ENCODE data around the gene STC2. TPM values are rescaled to one million over a fixed set of nuclear protein-coding genes. Genes with fewer than 3 reads are reported as not detected.

Gene STC2
- total RNA-seq, 1 experiment from 2014 or later: 57.0 TPM

DNA sequence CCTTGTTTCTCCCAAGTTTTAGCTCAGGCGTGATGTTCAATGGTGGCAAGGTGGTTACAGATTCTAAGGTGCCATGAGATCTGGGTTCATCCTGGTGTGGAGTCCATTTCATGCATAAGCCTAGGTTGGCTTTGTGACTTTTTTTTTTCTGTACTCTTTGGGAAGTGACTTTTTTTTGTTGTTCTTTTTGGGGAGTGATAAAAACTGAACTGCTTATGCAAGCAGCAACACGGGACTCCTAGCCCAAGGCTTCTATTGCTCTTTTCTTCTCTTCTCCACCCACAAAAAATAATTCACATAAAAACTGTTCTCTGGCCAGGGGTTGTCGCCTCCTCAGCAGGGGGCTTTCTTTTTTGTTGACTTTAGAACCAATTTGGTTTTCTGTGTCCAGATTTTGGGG lies 15.4 kb downstream of the STC2 start (continued):
- TF ChIP-seq, protein P1, sequence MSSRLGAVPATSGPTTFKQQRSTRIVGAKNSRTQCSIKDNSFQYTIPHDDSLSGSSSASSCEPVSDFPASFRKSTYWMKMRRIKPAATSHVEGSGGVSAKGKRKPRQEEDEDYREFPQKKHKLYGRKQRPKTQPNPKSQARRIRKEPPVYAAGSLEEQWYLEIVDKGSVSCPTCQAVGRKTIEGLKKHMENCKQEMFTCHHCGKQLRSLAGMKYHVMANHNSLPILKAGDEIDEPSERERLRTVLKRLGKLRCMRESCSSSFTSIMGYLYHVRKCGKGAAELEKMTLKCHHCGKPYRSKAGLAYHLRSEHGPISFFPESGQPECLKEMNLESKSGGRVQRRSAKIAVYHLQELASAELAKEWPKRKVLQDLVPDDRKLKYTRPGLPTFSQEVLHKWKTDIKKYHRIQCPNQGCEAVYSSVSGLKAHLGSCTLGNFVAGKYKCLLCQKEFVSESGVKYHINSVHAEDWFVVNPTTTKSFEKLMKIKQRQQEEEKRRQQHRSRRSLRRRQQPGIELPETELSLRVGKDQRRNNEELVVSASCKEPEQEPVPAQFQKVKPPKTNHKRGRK (CRISPR knock-in tag; IDR thresholded peaks at IDR 0.05; ENCODE audit: borderline replicate concordance): no peak
- TF ChIP-seq, protein P2, sequence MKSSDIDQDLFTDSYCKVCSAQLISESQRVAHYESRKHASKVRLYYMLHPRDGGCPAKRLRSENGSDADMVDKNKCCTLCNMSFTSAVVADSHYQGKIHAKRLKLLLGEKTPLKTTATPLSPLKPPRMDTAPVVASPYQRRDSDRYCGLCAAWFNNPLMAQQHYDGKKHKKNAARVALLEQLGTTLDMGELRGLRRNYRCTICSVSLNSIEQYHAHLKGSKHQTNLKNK (CRISPR knock-in tag; IDR thresholded peaks at IDR 0.05): no peak
- TF ChIP-seq HMGA2 (CRISPR knock-in tag; IDR thresholded peaks at IDR 0.05): no peak

DNA sequence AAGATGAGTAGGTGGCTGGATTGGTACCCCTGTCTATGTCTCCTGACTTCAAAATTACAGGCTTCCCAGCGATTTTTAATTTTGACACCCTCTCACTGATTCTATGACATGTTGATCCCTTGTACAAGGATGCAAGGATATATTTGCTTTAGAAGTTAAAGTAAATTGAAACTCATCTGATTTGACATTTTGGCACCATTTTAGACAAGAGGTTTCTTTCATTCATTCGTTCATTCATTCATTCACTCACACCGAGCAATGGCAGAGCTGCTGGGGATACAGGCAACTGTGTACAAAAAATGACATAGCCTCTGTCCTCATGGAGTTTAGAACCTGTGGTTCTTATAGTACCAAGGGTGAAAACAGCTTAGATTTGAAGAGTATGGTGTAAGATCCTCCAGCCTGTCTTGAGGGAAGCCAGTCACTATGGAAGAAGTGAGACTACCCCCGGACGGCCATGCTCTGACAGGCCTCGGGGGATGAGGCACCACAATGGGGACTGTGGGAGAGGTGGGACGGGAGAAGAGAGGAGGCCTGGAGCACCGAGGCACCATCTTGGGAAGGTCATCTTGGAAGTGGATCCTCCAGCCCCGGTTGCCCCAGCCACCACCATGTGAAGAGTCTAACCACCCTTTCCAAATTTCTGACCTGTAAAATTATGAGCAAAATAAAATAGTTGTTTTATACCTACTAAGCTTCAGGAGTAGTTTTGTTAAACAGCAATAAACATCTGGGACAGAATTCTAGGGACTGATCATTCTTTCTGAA lies 16.2 kb downstream of the STC2 start:
- no peak overlapping the region for H3K4me3 Mint-ChIP-seq
- ATAC-seq: no peak
- ChIA-PET POLR2A (interaction anchor here (5.5 kb wide), 1 partner anchor 17 kb away, joined by 79 read pairs; the partner anchor contains the start of gene STC2), CTCF (interaction anchor here (1.0 to 6.5 kb wide), 5 partner anchors 8 to 20 kb away, joined by 3 to 37 read pairs (median 4); no protein-coding TSS in a partner anchor)
- H3K27ac Mint-ChIP-seq: no peak overlapping the region
- H3K9me3 Mint-ChIP-seq: peaks cover 20% of the 10 kb centered on the region
- H3K27me3 Mint-ChIP-seq (ENCODE audit: low read depth): peaks cover 47% of the 10 kb centered on the region
- H3K36me3 Mint-ChIP-seq: peaks cover 17% of the 10 kb centered on the region
- peaks cover 29% of the 10 kb centered on the region for H3K4me1 Mint-ChIP-seq
- no peak for DNase-seq (ENCODE audit: low spot score)
- TF ChIP-seq, protein P3, sequence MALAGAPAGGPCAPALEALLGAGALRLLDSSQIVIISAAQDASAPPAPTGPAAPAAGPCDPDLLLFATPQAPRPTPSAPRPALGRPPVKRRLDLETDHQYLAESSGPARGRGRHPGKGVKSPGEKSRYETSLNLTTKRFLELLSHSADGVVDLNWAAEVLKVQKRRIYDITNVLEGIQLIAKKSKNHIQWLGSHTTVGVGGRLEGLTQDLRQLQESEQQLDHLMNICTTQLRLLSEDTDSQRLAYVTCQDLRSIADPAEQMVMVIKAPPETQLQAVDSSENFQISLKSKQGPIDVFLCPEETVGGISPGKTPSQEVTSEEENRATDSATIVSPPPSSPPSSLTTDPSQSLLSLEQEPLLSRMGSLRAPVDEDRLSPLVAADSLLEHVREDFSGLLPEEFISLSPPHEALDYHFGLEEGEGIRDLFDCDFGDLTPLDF (CRISPR knock-in tag; IDR thresholded peaks at IDR 0.05): no peak
- TF ChIP-seq, protein P4, sequence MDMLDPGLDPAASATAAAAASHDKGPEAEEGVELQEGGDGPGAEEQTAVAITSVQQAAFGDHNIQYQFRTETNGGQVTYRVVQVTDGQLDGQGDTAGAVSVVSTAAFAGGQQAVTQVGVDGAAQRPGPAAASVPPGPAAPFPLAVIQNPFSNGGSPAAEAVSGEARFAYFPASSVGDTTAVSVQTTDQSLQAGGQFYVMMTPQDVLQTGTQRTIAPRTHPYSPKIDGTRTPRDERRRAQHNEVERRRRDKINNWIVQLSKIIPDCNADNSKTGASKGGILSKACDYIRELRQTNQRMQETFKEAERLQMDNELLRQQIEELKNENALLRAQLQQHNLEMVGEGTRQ (CRISPR knock-in tag; IDR thresholded peaks at IDR 0.05): no peak
- no peak for TF ChIP-seq CREM (CRISPR knock-in tag; IDR thresholded peaks at IDR 0.05)
- TF ChIP-seq, protein P5, sequence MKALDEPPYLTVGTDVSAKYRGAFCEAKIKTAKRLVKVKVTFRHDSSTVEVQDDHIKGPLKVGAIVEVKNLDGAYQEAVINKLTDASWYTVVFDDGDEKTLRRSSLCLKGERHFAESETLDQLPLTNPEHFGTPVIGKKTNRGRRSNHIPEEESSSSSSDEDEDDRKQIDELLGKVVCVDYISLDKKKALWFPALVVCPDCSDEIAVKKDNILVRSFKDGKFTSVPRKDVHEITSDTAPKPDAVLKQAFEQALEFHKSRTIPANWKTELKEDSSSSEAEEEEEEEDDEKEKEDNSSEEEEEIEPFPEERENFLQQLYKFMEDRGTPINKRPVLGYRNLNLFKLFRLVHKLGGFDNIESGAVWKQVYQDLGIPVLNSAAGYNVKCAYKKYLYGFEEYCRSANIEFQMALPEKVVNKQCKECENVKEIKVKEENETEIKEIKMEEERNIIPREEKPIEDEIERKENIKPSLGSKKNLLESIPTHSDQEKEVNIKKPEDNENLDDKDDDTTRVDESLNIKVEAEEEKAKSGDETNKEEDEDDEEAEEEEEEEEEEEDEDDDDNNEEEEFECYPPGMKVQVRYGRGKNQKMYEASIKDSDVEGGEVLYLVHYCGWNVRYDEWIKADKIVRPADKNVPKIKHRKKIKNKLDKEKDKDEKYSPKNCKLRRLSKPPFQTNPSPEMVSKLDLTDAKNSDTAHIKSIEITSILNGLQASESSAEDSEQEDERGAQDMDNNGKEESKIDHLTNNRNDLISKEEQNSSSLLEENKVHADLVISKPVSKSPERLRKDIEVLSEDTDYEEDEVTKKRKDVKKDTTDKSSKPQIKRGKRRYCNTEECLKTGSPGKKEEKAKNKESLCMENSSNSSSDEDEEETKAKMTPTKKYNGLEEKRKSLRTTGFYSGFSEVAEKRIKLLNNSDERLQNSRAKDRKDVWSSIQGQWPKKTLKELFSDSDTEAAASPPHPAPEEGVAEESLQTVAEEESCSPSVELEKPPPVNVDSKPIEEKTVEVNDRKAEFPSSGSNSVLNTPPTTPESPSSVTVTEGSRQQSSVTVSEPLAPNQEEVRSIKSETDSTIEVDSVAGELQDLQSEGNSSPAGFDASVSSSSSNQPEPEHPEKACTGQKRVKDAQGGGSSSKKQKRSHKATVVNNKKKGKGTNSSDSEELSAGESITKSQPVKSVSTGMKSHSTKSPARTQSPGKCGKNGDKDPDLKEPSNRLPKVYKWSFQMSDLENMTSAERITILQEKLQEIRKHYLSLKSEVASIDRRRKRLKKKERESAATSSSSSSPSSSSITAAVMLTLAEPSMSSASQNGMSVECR (CRISPR knock-in tag; IDR thresholded peaks at IDR 0.05; ENCODE audit: borderline replicate concordance): no peak
- no peak for TF ChIP-seq SMAD3 (CRISPR knock-in tag; IDR thresholded peaks at IDR 0.05; ENCODE audit: borderline replicate concordance)
- no peak for TF ChIP-seq JAZF1 (CRISPR knock-in tag; IDR thresholded peaks at IDR 0.05)
- TF ChIP-seq, protein P6, sequence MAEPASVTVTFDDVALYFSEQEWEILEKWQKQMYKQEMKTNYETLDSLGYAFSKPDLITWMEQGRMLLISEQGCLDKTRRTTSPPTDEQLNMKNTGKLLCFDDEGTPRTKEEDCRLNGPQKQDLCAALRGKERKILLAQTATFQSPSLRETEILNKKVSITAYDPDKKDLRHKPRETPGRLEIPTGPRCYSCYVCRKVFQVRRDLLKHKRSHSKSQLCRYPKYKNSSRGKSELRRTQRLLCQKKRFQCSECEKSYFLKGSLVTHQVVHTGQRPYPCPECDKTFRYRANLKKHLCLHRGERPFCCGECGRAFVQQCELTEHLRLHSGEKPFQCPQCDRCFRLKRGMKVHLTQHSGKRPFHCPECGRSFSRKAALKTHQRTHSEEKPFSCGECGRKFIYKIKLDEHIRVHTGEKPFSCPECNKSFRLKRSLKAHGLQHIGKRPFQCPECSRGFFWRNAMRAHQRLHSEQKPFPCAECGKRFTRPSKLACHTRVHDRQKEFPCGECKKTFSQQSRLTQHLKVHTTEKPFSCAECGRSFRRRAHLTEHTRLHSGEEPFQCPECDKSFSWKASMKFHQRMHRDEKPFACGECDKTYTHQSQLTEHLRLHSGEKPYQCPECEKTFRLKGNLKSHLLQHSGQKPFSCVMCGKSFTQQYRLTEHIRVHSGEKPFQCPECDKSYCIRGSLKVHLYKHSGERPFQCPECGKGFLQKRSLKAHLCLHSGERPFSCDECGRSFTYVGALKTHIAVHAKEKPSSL (CRISPR knock-in tag; conservative IDR thresholded peaks at IDR 0.05): no peak
- no peak for TF ChIP-seq JUN (CRISPR knock-in tag; IDR thresholded peaks at IDR 0.05)
- TF ChIP-seq, protein P7, sequence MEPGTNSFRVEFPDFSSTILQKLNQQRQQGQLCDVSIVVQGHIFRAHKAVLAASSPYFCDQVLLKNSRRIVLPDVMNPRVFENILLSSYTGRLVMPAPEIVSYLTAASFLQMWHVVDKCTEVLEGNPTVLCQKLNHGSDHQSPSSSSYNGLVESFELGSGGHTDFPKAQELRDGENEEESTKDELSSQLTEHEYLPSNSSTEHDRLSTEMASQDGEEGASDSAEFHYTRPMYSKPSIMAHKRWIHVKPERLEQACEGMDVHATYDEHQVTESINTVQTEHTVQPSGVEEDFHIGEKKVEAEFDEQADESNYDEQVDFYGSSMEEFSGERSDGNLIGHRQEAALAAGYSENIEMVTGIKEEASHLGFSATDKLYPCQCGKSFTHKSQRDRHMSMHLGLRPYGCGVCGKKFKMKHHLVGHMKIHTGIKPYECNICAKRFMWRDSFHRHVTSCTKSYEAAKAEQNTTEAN (CRISPR knock-in tag; IDR thresholded peaks at IDR 0.05): no peak
- TF ChIP-seq, protein P8, sequence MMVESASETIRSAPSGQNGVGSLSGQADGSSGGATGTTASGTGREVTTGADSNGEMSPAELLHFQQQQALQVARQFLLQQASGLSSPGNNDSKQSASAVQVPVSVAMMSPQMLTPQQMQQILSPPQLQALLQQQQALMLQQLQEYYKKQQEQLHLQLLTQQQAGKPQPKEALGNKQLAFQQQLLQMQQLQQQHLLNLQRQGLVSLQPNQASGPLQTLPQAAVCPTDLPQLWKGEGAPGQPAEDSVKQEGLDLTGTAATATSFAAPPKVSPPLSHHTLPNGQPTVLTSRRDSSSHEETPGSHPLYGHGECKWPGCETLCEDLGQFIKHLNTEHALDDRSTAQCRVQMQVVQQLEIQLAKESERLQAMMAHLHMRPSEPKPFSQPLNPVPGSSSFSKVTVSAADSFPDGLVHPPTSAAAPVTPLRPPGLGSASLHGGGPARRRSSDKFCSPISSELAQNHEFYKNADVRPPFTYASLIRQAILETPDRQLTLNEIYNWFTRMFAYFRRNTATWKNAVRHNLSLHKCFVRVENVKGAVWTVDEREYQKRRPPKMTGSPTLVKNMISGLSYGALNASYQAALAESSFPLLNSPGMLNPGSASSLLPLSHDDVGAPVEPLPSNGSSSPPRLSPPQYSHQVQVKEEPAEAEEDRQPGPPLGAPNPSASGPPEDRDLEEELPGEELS (CRISPR knock-in tag; IDR thresholded peaks at IDR 0.05): no peak
- TF ChIP-seq, protein P9, sequence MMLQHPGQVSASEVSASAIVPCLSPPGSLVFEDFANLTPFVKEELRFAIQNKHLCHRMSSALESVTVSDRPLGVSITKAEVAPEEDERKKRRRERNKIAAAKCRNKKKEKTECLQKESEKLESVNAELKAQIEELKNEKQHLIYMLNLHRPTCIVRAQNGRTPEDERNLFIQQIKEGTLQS (CRISPR knock-in tag; conservative IDR thresholded peaks at IDR 0.05): no peak
- TF ChIP-seq MYBL2 (CRISPR knock-in tag; IDR thresholded peaks at IDR 0.05): no peak
- TF ChIP-seq ZNF671 (CRISPR knock-in tag; IDR thresholded peaks at IDR 0.05): no peak
- TF ChIP-seq CREB1 (CRISPR knock-in tag; IDR thresholded peaks at IDR 0.05): no peak

Data from WTC11 (cell line).